HepG2 (cell line): ENCODE measurements around the gene KLHL11. TPM values are rescaled to one million over a fixed set of nuclear protein-coding genes. Genes with fewer than 3 reads are reported as not detected.

Experiments used
- AGO2 ChIP-seq: fragments of 200-400 bp; formaldehyde crosslinking; optimal IDR thresholded peaks from 2 replicates; pipeline ENCODE3; 2017; ENCODE audit warnings: mild to moderate bottlenecking, low read depth, low read length, moderate library complexity
- ARNT ChIP-seq: fragments of 450-650 bp; IDR thresholded peaks from 2 replicates; pipeline ENCODE4 v1.6.1; 2017
- ATF7 ChIP-seq, 2 experiments: fragments of 450-650 bp in 1 of 2; sonication (generic) in 1 of 2; formaldehyde crosslinking in 1 of 2; IDR thresholded peaks; 2 replicates each; pipeline versions ENCODE4 v1.4.0 to v1.6.1; 2016 to 2020; ENCODE audit warnings: antibody characterized with exemption in 1 of 2, mild to moderate bottlenecking in 1 of 2, missing genetic modification reagents in 1 of 2
- CHD4 ChIP-seq: fragments of 200-600 bp; sonication (generic); IDR thresholded peaks from 2 replicates; pipeline ENCODE4 v1.7.0; 2017; ENCODE audit warnings: mild to moderate bottlenecking, low read length, borderline replicate concordance
- DRAP1 ChIP-seq: IDR thresholded peaks from 2 replicates; pipeline ENCODE4 v1.6.1; 2016; ENCODE audit warnings: missing genetic modification reagents, missing compliant biosample characterization
- HES4 ChIP-seq: sonication (generic); formaldehyde crosslinking; IDR thresholded peaks from 2 replicates; pipeline ENCODE4 v1.9.0; 2021; ENCODE audit warnings: mild to moderate bottlenecking, missing genetic modification reagents, borderline replicate concordance
- HOXA3 ChIP-seq: sonication (generic); formaldehyde crosslinking; IDR thresholded peaks from 2 replicates; pipeline ENCODE4 v1.5.0; 2020; ENCODE audit warnings: missing genetic modification reagents
- KMT2B ChIP-seq: IDR thresholded peaks from 2 replicates; pipeline ENCODE4 v1.6.1; 2016; ENCODE audit warnings: missing genetic modification reagents, missing compliant biosample characterization
- MTA1 ChIP-seq: sonication (generic); formaldehyde crosslinking; IDR thresholded peaks from 2 replicates; pipeline ENCODE4 v1.4.0; 2020; ENCODE audit warnings: missing genetic modification reagents, mild to moderate bottlenecking, borderline replicate concordance
- MZF1 ChIP-seq: sonication (generic); formaldehyde crosslinking; IDR thresholded peaks from 2 replicates; pipeline ENCODE4 v1.8.1; 2023; ENCODE audit warnings: mild to moderate bottlenecking, missing genetic modification reagents, borderline replicate concordance
- NBN ChIP-seq: fragments of 450-650 bp; conservative IDR thresholded peaks from 2 replicates; pipeline ENCODE4 v1.6.1; 2017
- NCOA5 ChIP-seq: sonication (generic); formaldehyde crosslinking; IDR thresholded peaks from 2 replicates; pipeline ENCODE4 v1.4.0; 2020; ENCODE audit warnings: missing genetic modification reagents
- NCOR1 ChIP-seq: fragments of 200-600 bp; sonication (generic); IDR thresholded peaks from 2 replicates; pipeline ENCODE4 v1.7.0; 2017; ENCODE audit warnings: antibody characterized with exemption, low read length, borderline replicate concordance
- NR0B2 ChIP-seq: sonication (generic); formaldehyde crosslinking; IDR thresholded peaks from 2 replicates; pipeline ENCODE4 v1.4.0; 2020; ENCODE audit warnings: mild to moderate bottlenecking, missing genetic modification reagents
- PCBP1 ChIP-seq: fragments of 200-400 bp; formaldehyde crosslinking; IDR thresholded peaks from 2 replicates; pipeline ENCODE4 v1.6.1; 2017; ENCODE audit warnings: mild to moderate bottlenecking, low read depth, low read length, borderline replicate concordance
- PITX1 ChIP-seq: sonication (generic); formaldehyde crosslinking; IDR thresholded peaks from 2 replicates; pipeline ENCODE4 v1.5.1; 2020; ENCODE audit warnings: mild to moderate bottlenecking, missing genetic modification reagents
- RBFOX2 ChIP-seq: fragments of 200-400 bp; formaldehyde crosslinking; IDR thresholded peaks from 2 replicates; pipeline ENCODE4 v1.6.1; 2017; ENCODE audit warnings: low read depth, mild to moderate bottlenecking, low read length
- RELA ChIP-seq: sonication (generic); formaldehyde crosslinking; IDR thresholded peaks from 2 replicates; pipeline ENCODE4 v1.4.0; 2020; ENCODE audit warnings: missing genetic modification reagents
- RFX5 ChIP-seq: IDR thresholded peaks from 2 replicates; pipeline ENCODE4 v1.6.1; 2011; ENCODE audit warnings: low read depth, low read length, improper control_type of control experiment
- SMC3 ChIP-seq: IDR thresholded peaks from 2 replicates; pipeline ENCODE4 v1.6.1; 2011; ENCODE audit warnings: low read length, improper control_type of control experiment
- SNAI1 ChIP-seq: sonication (generic); formaldehyde crosslinking; IDR thresholded peaks from 2 replicates; pipeline ENCODE4 v1.5.0; 2020; ENCODE audit warnings: mild to moderate bottlenecking, missing genetic modification reagents, borderline replicate concordance
- TEF ChIP-seq: sonication (generic); formaldehyde crosslinking; IDR thresholded peaks from 2 replicates; pipeline ENCODE4 v1.5.0; 2020; ENCODE audit warnings: missing genetic modification reagents
- YEATS4 ChIP-seq: sonication (generic); formaldehyde crosslinking; IDR thresholded peaks from 2 replicates; pipeline ENCODE4 v1.4.0; 2020; ENCODE audit warnings: missing genetic modification reagents, borderline replicate concordance
- ZIK1 ChIP-seq: sonication (generic); formaldehyde crosslinking; IDR thresholded peaks from 2 replicates; pipeline ENCODE4 v1.5.0; 2020; ENCODE audit warnings: mild to moderate bottlenecking, low read depth, missing genetic modification reagents, borderline replicate concordance
- ZNF484 ChIP-seq: sonication (generic); formaldehyde crosslinking; IDR thresholded peaks from 2 replicates; pipeline ENCODE4 v1.5.1; 2020; ENCODE audit warnings: mild to moderate bottlenecking, low read depth, missing genetic modification reagents, borderline replicate concordance
- ZNF556 ChIP-seq: sonication (generic); formaldehyde crosslinking; IDR thresholded peaks from 2 replicates; pipeline ENCODE4 v1.4.0; 2020; ENCODE audit warnings: mild to moderate bottlenecking, missing genetic modification reagents, borderline replicate concordance
- ZNF563 ChIP-seq: sonication (generic); formaldehyde crosslinking; IDR thresholded peaks from 2 replicates; pipeline ENCODE4 v1.8.0; 2022; ENCODE audit warnings: mild to moderate bottlenecking, moderate library complexity, missing genetic modification reagents
- ZNF564 ChIP-seq: sonication (generic); formaldehyde crosslinking; IDR thresholded peaks from 2 replicates; pipeline ENCODE4 v1.8.1; 2023; ENCODE audit warnings: mild to moderate bottlenecking, missing genetic modification reagents
- ZNF652 ChIP-seq: IDR thresholded peaks from 2 replicates; pipeline ENCODE4 v1.6.1; 2016; ENCODE audit warnings: low read depth, borderline replicate concordance
- ZNF672 ChIP-seq: sonication (generic); formaldehyde crosslinking; IDR thresholded peaks from 2 replicates; pipeline ENCODE4 v1.8.1; 2022; ENCODE audit warnings: missing genetic modification reagents
- ZNF7 ChIP-seq: IDR thresholded peaks from 2 replicates; pipeline ENCODE4 v1.6.1; 2016; ENCODE audit warnings: missing biosample characterization, missing genetic modification reagents
- polyA plus RNA-seq, 8 experiments: library from polyadenylated mRNA; depleted of rRNA in 3 of 8; stranded (reverse) in 7 of 8; unstranded in 1 of 8; fragments of >200 nt; fragmentation: Illumina TruSeq in 4 of 8; extraction: Trizol in 4 of 8; gene quantifications; 2 replicates each; pipeline versions ENCODE4 v1.2.1 to v1.2.3, GENCODE V29; 2011 to 2016; ENCODE audit warnings: low read depth in 4 of 8, missing spikeins in 1 of 8, mixed read lengths in 1 of 8; ENCODE audit not compliant: insufficient read depth in 1 of 8
- total RNA-seq, 5 experiments: library from RNA; depleted of rRNA; stranded (reverse); fragments of >200 nt; fragmentation: Illumina TruSeq; extraction: Trizol; gene quantifications; 2 replicates each; pipeline ENCODE4 v1.2.3, GENCODE V29; 2016; ENCODE audit warnings: low read depth in 1 of 5

KLHL11 gene
- total and polyA plus RNA-seq, 2 of the 13 experiments (the other 11 are each of a cell fraction or from before 2014, with no cell fraction given): 7.7 to 27.5 TPM

- peak; percentile 84; the same call in 1 of the 2 replicates for TF ChIP-seq PITX1 (CRISPR knock-in tag)
- peak; percentile 72; the same call in 1 of the 2 replicates for TF ChIP-seq HOXA3
- peak; percentile 20; the same call in 1 of the 2 replicates for TF ChIP-seq RFX5
- peak; percentile 47 for TF ChIP-seq NR0B2
- TF ChIP-seq KMT2B (CRISPR knock-in tag): 0 out of 2 replicates have a peak, but pooled peaks have one; percentile 69
- TF ChIP-seq SNAI1 (CRISPR knock-in tag): peak; percentile 52; the same call in 1 of the 2 replicates
- peak; percentile 94; the same call in 1 of the 2 replicates for TF ChIP-seq MTA1
- TF ChIP-seq RELA: no peak
- no peak; the same call in 1 of the 2 replicates for TF ChIP-seq YEATS4
- TF ChIP-seq AGO2: no peak
- no peak for TF ChIP-seq MZF1 (CRISPR knock-in tag)
- TF ChIP-seq ZNF563 (CRISPR knock-in tag): 0 out of 2 replicates have a peak, but pooled peaks have one; percentile 52
- TF ChIP-seq ZNF484 (CRISPR knock-in tag): no peak
- TF ChIP-seq CHD4: no peak
- no peak for TF ChIP-seq NBN
- TF ChIP-seq DRAP1 (CRISPR knock-in tag): peak; percentile 82
- peak; percentile 99 for TF ChIP-seq ZNF652 (CRISPR knock-in tag)
- TF ChIP-seq ZIK1 (CRISPR knock-in tag): no peak
- TF ChIP-seq TEF: no peak
- no peak for TF ChIP-seq ARNT
- no peak for TF ChIP-seq ATF7 (IDR thresholded peaks at IDR 0.05)
- TF ChIP-seq ATF7 (CRISPR knock-in tag; IDR thresholded peaks at IDR 0.05): no peak
- TF ChIP-seq HES4 (CRISPR knock-in tag): no peak
- TF ChIP-seq RBFOX2: no peak
- peak; percentile 37; the same call in 1 of the 2 replicates for TF ChIP-seq SMC3
- TF ChIP-seq NCOA5: no peak
- no peak for TF ChIP-seq ZNF672 (CRISPR knock-in tag)
- peak; percentile 80; the same call in 1 of the 2 replicates for TF ChIP-seq ZNF556 (CRISPR knock-in tag)
- TF ChIP-seq NCOR1: peak; percentile 67; the same call in 1 of the 2 replicates
- 0 out of 2 replicates have a peak, but pooled peaks have one; percentile 57 for TF ChIP-seq ZNF564 (CRISPR knock-in tag)
- no peak for TF ChIP-seq PCBP1
- TF ChIP-seq ZNF7 (CRISPR knock-in tag): no peak
Measured at GRCh38 chr17:41907633-41908539, 42.7 kb upstream of the KLHL11 start (continued).
